B cell (primary cell): ENCODE data around the gene ADAP1.

Experiments used
- EZH2 ChIP-seq: IDR thresholded peaks from 2 replicates; pipeline ENCODE4 v1.6.1; 2012; ENCODE audit warnings: borderline replicate concordance, low read depth, mild to moderate bottlenecking, moderate library complexity, low read length; ENCODE audit not compliant: insufficient read depth, poor library complexity, severe bottlenecking
- TF ChIP-seq, protein P1 (sequence below): fragments of 200-600 bp; IDR thresholded peaks from one replicate; pipeline ENCODE4 v1.8.0; 2022; ENCODE audit warnings: antibody characterized with exemption, mild to moderate bottlenecking

GRCh38 chr7:857661-858060, 96.8 kb downstream of the ADAP1 start:
- no peak for TF ChIP-seq EZH2
- TF ChIP-seq, protein P1, sequence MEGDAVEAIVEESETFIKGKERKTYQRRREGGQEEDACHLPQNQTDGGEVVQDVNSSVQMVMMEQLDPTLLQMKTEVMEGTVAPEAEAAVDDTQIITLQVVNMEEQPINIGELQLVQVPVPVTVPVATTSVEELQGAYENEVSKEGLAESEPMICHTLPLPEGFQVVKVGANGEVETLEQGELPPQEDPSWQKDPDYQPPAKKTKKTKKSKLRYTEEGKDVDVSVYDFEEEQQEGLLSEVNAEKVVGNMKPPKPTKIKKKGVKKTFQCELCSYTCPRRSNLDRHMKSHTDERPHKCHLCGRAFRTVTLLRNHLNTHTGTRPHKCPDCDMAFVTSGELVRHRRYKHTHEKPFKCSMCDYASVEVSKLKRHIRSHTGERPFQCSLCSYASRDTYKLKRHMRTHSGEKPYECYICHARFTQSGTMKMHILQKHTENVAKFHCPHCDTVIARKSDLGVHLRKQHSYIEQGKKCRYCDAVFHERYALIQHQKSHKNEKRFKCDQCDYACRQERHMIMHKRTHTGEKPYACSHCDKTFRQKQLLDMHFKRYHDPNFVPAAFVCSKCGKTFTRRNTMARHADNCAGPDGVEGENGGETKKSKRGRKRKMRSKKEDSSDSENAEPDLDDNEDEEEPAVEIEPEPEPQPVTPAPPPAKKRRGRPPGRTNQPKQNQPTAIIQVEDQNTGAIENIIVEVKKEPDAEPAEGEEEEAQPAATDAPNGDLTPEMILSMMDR, result no peak
